Right renal pelvis (tissue), 4 donors: Measurements from ENCODE around the gene MYO3B. TPM values are rescaled to one million over a fixed set of nuclear protein-coding genes. Genes with fewer than 3 reads are reported as not detected.
"Not testable (repeated sequence)": the region's sequence is repeated elsewhere in the genome, so short reads cannot be mapped to it uniquely, and the experiment has no call there.

Source experiments
- DNase-seq, 4 donors: peaks; one replicate each; pipeline ENCODE4 v3.0.0-alpha.2; 2013; ENCODE audit warnings: low read depth in 4 of 4, low spot score in 3 of 4, missing footprints in 1 of 4
- polyA plus RNA-seq, 4 donors: library from polyadenylated mRNA; unstranded; fragments of 120-200 nt; gene quantifications; one replicate each; pipeline ENCODE4 v1.2.1, GENCODE V29; 2013; ENCODE audit not compliant: insufficient read length in 4 of 4

MYO3B gene
- polyA plus RNA-seq, 4 donors, result 7.7 to 9.5 (median 8.4) TPM

DNA sequence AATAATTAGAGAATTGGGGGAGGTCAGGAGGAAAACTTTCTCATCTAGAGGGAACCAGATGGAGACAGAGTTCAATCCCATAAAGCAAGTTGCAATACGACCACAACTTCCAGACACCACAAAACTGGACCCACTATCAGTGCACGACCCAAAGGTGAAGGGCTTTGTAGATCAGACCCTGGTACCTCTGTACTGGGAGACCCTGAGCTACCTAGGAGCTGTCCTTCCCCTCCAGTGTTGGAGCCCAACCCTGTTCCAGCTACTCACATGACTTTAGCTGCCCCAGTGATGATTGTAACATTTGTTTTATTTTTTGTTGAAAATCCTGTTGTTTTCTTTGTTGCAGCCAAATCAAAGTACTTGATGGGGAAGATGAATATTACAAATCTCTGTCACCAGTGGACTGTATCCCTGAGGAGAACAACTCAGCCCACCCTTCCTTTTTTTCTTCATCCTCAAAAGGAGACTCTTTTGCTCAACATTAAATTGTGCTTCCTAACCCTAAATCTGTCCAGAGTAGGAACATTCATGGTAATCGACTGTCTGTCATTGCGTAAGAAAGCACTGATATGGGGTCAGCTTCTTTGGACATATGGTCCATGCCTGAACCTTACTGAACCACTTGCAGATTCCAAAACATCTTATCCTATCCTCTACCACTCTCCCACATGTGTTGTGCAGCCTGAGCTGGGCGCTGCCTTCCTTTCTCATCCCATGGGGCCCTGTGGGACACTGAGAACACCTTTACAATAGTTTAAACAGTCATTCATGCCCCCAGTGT is 474.9 kb downstream of the MYO3B start:
- no peak for DNase-seq

- DNase-seq, result no peak
These were observed 478.7 kb downstream of the MYO3B start for GRCh38 chr2:170656669-170657068.

GRCh38 chr2:170660409-170660808 is 482.5 kb downstream of the MYO3B start:
- DNase-seq, result no peak

DNA sequence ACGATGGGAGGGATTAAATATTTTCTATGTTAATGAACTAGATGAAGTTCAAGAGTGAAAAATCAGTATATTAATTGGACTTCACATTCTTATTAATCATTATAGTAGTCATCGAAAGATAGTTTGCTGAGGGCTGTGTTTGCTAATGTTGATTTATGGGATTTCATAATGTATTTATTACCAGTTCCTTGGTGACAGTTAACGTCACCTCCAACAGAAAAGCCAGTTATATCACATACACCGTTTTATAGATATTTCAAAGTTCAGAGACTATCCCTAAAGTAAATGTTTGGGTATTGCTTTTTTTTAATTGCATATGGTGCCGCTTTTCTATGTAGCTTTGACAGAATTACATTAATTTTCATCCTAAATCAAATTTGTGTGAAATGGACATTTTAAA is 487.8 kb downstream of the MYO3B start:
- DNase-seq, result no peak

GRCh38 chr2:170669909-170670308 is 492.0 kb downstream of the MYO3B start:
- DNase-seq, result no peak

DNA sequence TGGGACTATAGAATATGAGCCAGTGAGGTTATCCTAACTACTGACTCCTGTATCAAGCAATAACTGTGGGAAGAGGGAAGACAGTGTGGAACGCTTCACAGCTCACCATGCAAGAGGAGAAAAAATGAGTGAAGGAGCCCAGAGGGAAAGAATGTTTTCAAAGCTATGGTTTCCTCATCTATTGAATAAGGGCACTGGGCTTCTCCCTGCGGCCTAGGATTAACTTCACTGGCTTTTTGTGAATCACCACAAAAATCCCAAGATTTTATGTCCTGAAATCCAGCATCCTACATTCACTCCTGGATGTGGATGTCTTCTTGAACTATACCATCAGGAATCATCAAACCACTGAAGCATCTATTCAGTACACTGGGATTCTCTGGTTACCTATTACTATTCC is 492.7 kb downstream of the MYO3B start:
- no peak for DNase-seq

GRCh38 chr2:170671079-170671478 is 493.1 kb downstream of the MYO3B start:
- no peak for DNase-seq

DNA sequence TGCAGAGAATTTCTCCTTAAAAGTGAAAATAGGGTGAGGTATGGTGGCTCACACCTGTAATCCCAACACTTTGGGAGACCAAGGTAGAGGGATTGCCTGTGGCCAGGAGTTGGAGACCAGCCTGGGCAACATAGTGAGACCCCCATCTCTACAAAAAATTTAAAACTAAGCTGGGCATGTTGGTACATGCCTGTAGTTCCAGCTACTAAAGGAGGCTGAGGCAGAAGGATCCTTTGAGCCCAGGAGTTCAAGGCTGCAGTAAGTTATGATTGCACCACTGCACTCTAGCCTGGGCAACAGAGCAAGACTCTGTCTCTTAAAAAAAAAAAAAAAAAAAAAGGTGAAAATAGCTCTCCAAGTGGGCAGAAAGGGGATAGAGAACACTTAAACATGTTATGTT is 496.3 kb downstream of the MYO3B start:
- not testable (repeated sequence) for DNase-seq

DNA sequence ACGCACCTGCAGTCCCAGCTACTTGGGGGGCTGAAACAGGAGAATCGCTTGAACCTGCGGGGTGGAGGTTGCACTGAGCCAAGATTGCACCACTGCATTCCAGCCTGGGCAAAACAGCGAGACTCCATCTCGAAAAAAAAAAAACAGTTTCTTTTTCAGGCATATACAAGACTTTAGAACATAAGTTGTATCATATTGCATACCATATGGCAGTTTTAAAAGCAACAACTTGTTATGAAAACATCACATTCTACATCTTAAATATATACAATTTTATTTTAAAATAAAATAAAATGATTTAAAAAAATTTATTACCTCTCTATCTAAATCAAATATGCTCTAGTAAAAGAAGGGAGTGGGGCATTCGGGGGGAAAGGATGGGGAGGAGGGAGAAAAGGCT is 497.8 kb downstream of the MYO3B start:
- no peak for DNase-seq

GRCh38 chr2:170679607-170680079 is 501.7 kb downstream of the MYO3B start:
- DNase-seq, result no peak

- DNase-seq, result no peak
These were observed 502.4 kb downstream of the MYO3B start for GRCh38 chr2:170680172-170680941.

DNA sequence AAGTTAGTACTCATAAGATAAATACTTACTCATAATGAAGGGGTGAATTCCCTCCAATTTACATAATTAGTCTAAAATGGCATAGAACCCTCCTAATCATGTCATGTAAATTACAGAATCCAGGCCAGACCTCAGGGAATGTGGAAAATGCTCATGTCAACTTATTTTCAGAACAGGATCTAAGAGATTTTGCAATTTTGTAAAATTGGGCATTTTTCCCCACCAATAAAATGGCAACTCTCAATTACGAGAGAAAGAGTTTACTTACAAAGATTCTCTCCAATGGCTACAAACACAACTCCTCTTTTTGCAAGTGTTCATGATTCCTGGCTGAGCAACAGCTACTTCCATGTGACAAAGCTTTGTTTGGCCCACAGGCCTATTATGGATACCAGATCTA is 503.4 kb downstream of the MYO3B start:
- DNase-seq, result no peak

DNA sequence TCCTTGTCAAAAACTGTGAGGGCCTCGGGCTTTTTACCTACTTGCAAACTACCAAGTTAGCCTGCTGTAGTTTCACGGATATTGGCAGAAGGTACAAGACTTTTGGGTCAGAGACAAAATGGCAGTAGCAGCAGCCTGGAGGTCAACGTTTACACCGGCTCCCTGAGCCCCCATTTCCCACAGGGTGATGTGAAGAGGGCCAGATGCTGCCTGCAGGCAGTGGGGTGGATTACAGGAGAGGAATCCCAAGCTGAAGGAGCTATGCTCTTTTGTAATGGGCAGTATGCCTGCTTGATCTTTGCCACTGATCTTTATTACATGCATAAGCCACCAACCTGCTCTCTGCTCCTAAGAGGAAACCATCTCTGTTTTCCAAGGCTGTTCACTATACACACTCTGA is 507.6 kb downstream of the MYO3B start:
- DNase-seq, result no peak

DNA sequence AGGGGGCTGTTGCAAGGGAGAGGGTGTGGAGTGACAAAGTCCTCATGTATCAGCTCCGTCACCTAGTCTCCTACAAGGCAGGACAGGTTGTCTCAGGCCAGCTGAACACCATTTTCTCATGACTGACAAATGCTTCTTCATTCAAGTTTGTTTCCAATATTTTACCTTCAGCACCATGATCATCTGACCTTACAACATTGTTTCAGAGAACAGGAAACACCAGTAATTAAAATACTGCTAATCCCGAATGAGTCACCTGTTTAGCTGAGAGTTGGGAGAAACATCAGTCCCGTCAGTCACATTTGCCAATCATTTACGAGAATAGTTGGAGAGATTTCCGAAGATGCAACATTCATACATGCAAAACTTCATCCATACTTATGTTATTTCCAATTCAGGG is 511.5 kb downstream of the MYO3B start:
- DNase-seq, result no peak

- DNase-seq, result no peak
These were observed 512.7 kb downstream of the MYO3B start for GRCh38 chr2:170690640-170691039.

DNA sequence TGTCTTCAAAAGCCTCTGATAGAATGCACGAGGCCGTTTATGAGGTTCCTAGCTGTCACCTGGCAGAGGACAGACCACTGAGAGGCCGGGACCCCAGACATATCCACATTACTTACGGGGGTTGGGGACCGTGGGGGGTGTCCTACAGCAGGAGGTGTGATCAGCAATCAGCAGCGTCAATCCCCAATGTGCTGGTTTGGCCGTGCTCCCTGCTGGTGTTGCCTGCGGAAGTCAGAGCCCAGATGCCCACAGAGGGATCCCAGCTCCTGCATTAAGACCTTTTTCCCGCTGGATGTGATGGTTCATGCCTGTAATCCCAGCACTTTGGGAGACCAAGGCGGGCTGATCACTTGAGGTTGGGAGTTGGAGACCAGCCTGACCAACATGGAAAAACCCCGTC is 516.4 kb downstream of the MYO3B start:
- no peak for DNase-seq

GRCh38 chr2:170695521-170696410 is 517.8 kb downstream of the MYO3B start:
- DNase-seq, result no peak

DNA sequence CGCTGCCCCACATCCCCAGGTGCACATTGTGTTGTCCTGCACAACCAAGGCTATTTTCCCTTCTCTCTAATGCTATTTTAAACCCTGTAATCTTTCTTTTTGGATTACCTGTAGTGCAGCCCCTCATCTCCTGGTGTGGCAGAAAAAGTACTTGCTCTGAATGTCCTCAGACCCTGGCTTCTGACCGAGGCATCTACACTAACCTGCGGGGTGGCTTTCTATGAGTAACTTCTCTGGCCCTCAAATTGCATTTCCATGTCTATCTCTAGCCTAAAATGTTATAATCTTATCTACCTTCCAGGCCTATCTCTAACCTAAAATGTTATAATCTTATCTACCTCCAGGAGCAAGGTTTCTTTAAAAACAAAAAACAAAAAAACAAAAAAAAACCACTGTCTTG is 519.0 kb downstream of the MYO3B start:
- no peak for DNase-seq

DNA sequence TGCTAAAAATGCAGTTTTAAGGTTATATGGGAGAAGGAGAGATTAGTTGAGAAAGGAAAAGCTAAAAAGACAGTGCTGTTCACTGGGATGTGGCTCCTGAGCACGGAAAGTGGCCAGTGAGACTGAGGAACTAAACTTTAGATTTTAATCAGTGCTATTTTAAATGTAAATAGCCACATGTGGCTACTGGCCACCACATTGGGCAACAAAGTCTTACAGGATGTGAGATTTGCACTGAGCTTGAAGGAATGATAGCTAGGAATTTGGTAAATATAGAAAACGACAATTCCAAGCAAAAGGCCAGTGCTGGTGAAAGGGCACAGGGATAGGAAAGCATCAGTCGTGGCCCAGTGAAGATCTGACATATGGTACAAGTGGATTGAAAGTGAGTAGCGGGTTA is 523.1 kb downstream of the MYO3B start:
- DNase-seq, result no peak

GRCh38 chr2:170703776-170704476 is 526.0 kb downstream of the MYO3B start:
- DNase-seq, result no peak
